ENCODE measurements around the gene PLCB4.

PLCB4 gene

GRCh38 chr20:9485614-9486340, 416.9 kb downstream of the PLCB4 start:
- DNase-seq (ENCODE audit: low spot score in 2 of 2) = no peak
- Histone ChIP-seq H3K27me3 (ENCODE audit: low read depth) (peaks cover 17% of the 10 kb centered on the region; the same call in 1 of the 2 replicates), H3K36me3 (replicated peaks) (no peaks in the 10 kb centered on the region), H3K9me3 (no peaks in the 10 kb centered on the region), H3K4me1 (no peaks in the 10 kb centered on the region), H3K4me3 (no peak overlapping the region)
- in situ Hi-C loops (cut with MboI; ENCODE audit: low sequenced_read_pairs) = no loop called here

- Histone ChIP-seq H3K4me1 (no peaks in the 10 kb centered on the region), H3K4me3 (no peak overlapping the region), H3K27me3 (ENCODE audit: low read depth) (peaks cover 16% of the 10 kb centered on the region; the same call in 1 of the 2 replicates), H3K9me3 (no peaks in the 10 kb centered on the region), H3K36me3 (replicated peaks) (no peaks in the 10 kb centered on the region)
- DNase-seq (ENCODE audit: low spot score in 2 of 2) = no peak
- in situ Hi-C loops (cut with MboI; ENCODE audit: low sequenced_read_pairs) = no loop called here
Measured at GRCh38 chr20:9487231-9487630, 418.3 kb downstream of the PLCB4 start.

GRCh38 chr20:9488063-9488462, 419.2 kb downstream of the PLCB4 start:
- DNase-seq (ENCODE audit: low spot score in 2 of 2) = no peak
- Histone ChIP-seq H3K36me3 (replicated peaks) (no peaks in the 10 kb centered on the region), H3K4me1 (no peaks in the 10 kb centered on the region), H3K9me3 (no peaks in the 10 kb centered on the region), H3K4me3 (no peak overlapping the region), H3K27me3 (ENCODE audit: low read depth) (peaks cover 10% of the 10 kb centered on the region; the same call in 1 of the 2 replicates)
- in situ Hi-C loops (cut with MboI; ENCODE audit: low sequenced_read_pairs) = no loop called here

GRCh38 chr20:9490161-9490560, 421.3 kb downstream of the PLCB4 start:
- no peak for DNase-seq (ENCODE audit: low spot score in 2 of 2)
- no peaks in the 10 kb centered on the region for H3K4me1 ChIP-seq
- no peaks in the 10 kb centered on the region for H3K9me3 ChIP-seq
- no peaks in the 10 kb centered on the region for H3K36me3 ChIP-seq (replicated peaks)
- in situ Hi-C loops (cut with MboI; ENCODE audit: low sequenced_read_pairs) = no loop called here
- H3K4me3 ChIP-seq = no peak overlapping the region
- peaks cover 4% of the 10 kb centered on the region; the same call in 1 of the 2 replicates for H3K27me3 ChIP-seq (ENCODE audit: low read depth)

- in situ Hi-C loops (cut with MboI; ENCODE audit: low sequenced_read_pairs) = no loop called here
- Histone ChIP-seq H3K9me3 (no peaks in the 10 kb centered on the region), H3K27me3 (ENCODE audit: low read depth) (peaks cover 2% of the 10 kb centered on the region; the same call in 1 of the 2 replicates), H3K4me3 (no peak overlapping the region), H3K36me3 (replicated peaks) (no peaks in the 10 kb centered on the region), H3K4me1 (no peaks in the 10 kb centered on the region)
- DNase-seq (ENCODE audit: low spot score in 2 of 2) = no peak
Measured at GRCh38 chr20:9490631-9491030, 421.7 kb downstream of the PLCB4 start.

- no peak for DNase-seq (ENCODE audit: low spot score in 2 of 2)
- Histone ChIP-seq H3K27me3 (ENCODE audit: low read depth) (peaks cover 2% of the 10 kb centered on the region; the same call in 1 of the 2 replicates), H3K4me1 (no peaks in the 10 kb centered on the region), H3K36me3 (replicated peaks) (no peaks in the 10 kb centered on the region), H3K4me3 (no peak overlapping the region), H3K9me3 (no peaks in the 10 kb centered on the region)
- in situ Hi-C loops (cut with MboI; ENCODE audit: low sequenced_read_pairs) = no loop called here
Measured at GRCh38 chr20:9491324-9491723, 422.4 kb downstream of the PLCB4 start.

GRCh38 chr20:9492067-9492466, 423.2 kb downstream of the PLCB4 start:
- no peak for DNase-seq (ENCODE audit: low spot score in 2 of 2)
- Histone ChIP-seq H3K4me3 (no peak overlapping the region), H3K36me3 (replicated peaks) (no peaks in the 10 kb centered on the region), H3K9me3 (no peaks in the 10 kb centered on the region), H3K4me1 (no peaks in the 10 kb centered on the region), H3K27me3 (ENCODE audit: low read depth) (peaks cover 2% of the 10 kb centered on the region; the same call in 1 of the 2 replicates)
- in situ Hi-C loops (cut with MboI; ENCODE audit: low sequenced_read_pairs) = no loop called here

- Histone ChIP-seq H3K4me3 (no peak overlapping the region), H3K9me3 (no peaks in the 10 kb centered on the region), H3K36me3 (replicated peaks) (no peaks in the 10 kb centered on the region), H3K27me3 (ENCODE audit: low read depth) (peaks cover 2% of the 10 kb centered on the region; the same call in 1 of the 2 replicates), H3K4me1 (no peaks in the 10 kb centered on the region)
- DNase-seq (ENCODE audit: low spot score in 2 of 2) = no peak
- in situ Hi-C loops (cut with MboI; ENCODE audit: low sequenced_read_pairs) = no loop called here
Measured at GRCh38 chr20:9493803-9494202, 424.9 kb downstream of the PLCB4 start.

- no peaks in the 10 kb centered on the region for H3K4me1 ChIP-seq
- H3K4me3 ChIP-seq = no peak overlapping the region
- no peaks in the 10 kb centered on the region for H3K9me3 ChIP-seq
- H3K36me3 ChIP-seq (replicated peaks) = no peaks in the 10 kb centered on the region
- in situ Hi-C loops (cut with MboI; ENCODE audit: low sequenced_read_pairs) = no loop called here
- DNase-seq (ENCODE audit: low spot score in 2 of 2) = no peak
- H3K27me3 ChIP-seq (ENCODE audit: low read depth) = no peaks in the 10 kb centered on the region
Measured at GRCh38 chr20:9495701-9496100, 426.8 kb downstream of the PLCB4 start.

GRCh38 chr20:9496155-9496554, 427.3 kb downstream of the PLCB4 start:
- H3K4me3 ChIP-seq = no peak overlapping the region
- no peaks in the 10 kb centered on the region for H3K27me3 ChIP-seq (ENCODE audit: low read depth)
- no peaks in the 10 kb centered on the region for H3K4me1 ChIP-seq
- in situ Hi-C loops (cut with MboI; ENCODE audit: low sequenced_read_pairs) = no loop called here
- no peaks in the 10 kb centered on the region for H3K9me3 ChIP-seq
- DNase-seq (ENCODE audit: low spot score in 2 of 2) = no peak
- no peaks in the 10 kb centered on the region for H3K36me3 ChIP-seq (replicated peaks)

- Histone ChIP-seq H3K27me3 (ENCODE audit: low read depth) (no peaks in the 10 kb centered on the region), H3K9me3 (no peaks in the 10 kb centered on the region), H3K36me3 (replicated peaks) (no peaks in the 10 kb centered on the region), H3K4me1 (no peaks in the 10 kb centered on the region), H3K4me3 (no peak overlapping the region)
- DNase-seq (ENCODE audit: low spot score in 2 of 2) = no peak
- in situ Hi-C loops (cut with MboI; ENCODE audit: low sequenced_read_pairs) = no loop called here
Measured at GRCh38 chr20:9498322-9498721, 429.4 kb downstream of the PLCB4 start.

GRCh38 chr20:9499126-9499899, 430.4 kb downstream of the PLCB4 start:
- Histone ChIP-seq H3K4me3 (no peak overlapping the region), H3K27me3 (ENCODE audit: low read depth) (no peaks in the 10 kb centered on the region), H3K9me3 (no peaks in the 10 kb centered on the region), H3K4me1 (no peaks in the 10 kb centered on the region), H3K36me3 (replicated peaks) (no peaks in the 10 kb centered on the region)
- in situ Hi-C loops (cut with MboI; ENCODE audit: low sequenced_read_pairs) = no loop called here
- no peak for DNase-seq (ENCODE audit: low spot score in 2 of 2)

- Histone ChIP-seq H3K9me3 (no peaks in the 10 kb centered on the region), H3K27me3 (ENCODE audit: low read depth) (no peaks in the 10 kb centered on the region), H3K4me1 (no peaks in the 10 kb centered on the region), H3K36me3 (replicated peaks) (no peaks in the 10 kb centered on the region), H3K4me3 (no peak overlapping the region)
- DNase-seq (ENCODE audit: low spot score in 2 of 2) = no peak
- in situ Hi-C loops (cut with MboI; ENCODE audit: low sequenced_read_pairs) = no loop called here
Measured at GRCh38 chr20:9500121-9500520, 431.2 kb downstream of the PLCB4 start.

- no peaks in the 10 kb centered on the region for H3K36me3 ChIP-seq (replicated peaks)
- H3K4me3 ChIP-seq = no peak overlapping the region
- no peaks in the 10 kb centered on the region for H3K27me3 ChIP-seq (ENCODE audit: low read depth)
- in situ Hi-C loops (cut with MboI; ENCODE audit: low sequenced_read_pairs) = no loop called here
- DNase-seq (ENCODE audit: low spot score in 2 of 2) = no peak
- H3K4me1 ChIP-seq = no peaks in the 10 kb centered on the region
- H3K9me3 ChIP-seq = no peaks in the 10 kb centered on the region
Measured at GRCh38 chr20:9501473-9501872, 432.6 kb downstream of the PLCB4 start.
